Gastroesophageal sphincter (tissue), 4 donors: ENCODE data around the gene KCNIP3. TPM values are rescaled to one million over a fixed set of nuclear protein-coding genes. Genes with fewer than 3 reads are reported as not detected.

Source experiments
- ATAC-seq: fragments of 150-250 bp; one replicate; pipeline ENCODE4 v1.9.1; 2016; ENCODE audit warnings: mild to moderate bottlenecking, moderate library complexity
- H3K27ac ChIP-seq, 4 donors: fragments of 200-600 bp; sonication (generic) in 3 of 4; 1 replicate in 3 of 4; 2 replicates in 1 of 4; pipeline ENCODE4 v1.5.1; 2016 to 2019
- H3K27me3 ChIP-seq: fragments of 200-600 bp; sonication (generic); one replicate; pipeline ENCODE4 v1.5.1; 2019
- H3K36me3 ChIP-seq, 2 donors: fragments of 200-600 bp; sonication (generic); one replicate each; pipeline ENCODE4 v1.5.1; 2019; ENCODE audit warnings: control low read depth in 1 of 2
- H3K4me1 ChIP-seq, 3 donors: fragments of 200-600 bp; sonication (generic); 1 replicate in 2 of 3; 2 replicates in 1 of 3; pipeline ENCODE4 v1.5.1; 2016 to 2019; ENCODE audit warnings: control low read depth in 2 of 3
- H3K4me3 ChIP-seq, 2 donors: fragments of 200-600 bp; sonication (generic); one replicate each; pipeline ENCODE4 v1.5.1; 2019; ENCODE audit warnings: mild to moderate bottlenecking in 1 of 2, moderate library complexity in 1 of 2
- H3K9me3 ChIP-seq, 3 donors: fragments of 200-600 bp; sonication (generic); one replicate each; pipeline ENCODE4 v1.5.1; 2017 to 2019; ENCODE audit warnings: control low read depth in 2 of 3
- EP300 ChIP-seq: sonication (generic); formaldehyde crosslinking; IDR thresholded peaks from one replicate; pipeline ENCODE4 v1.6.1; 2017; ENCODE audit warnings: antibody characterized with exemption, mild to moderate bottlenecking
- POLR2A ChIP-seq, 2 donors: fragments of 450-650 bp; IDR thresholded peaks; one replicate each; pipeline ENCODE4 v1.6.1; 2017; ENCODE audit warnings: antibody characterized with exemption in 2 of 2, mild to moderate bottlenecking in 2 of 2, moderate library complexity in 1 of 2
- POLR2AphosphoS5 ChIP-seq: sonication (generic); formaldehyde crosslinking; IDR thresholded peaks from one replicate; pipeline ENCODE4 v1.6.1; 2017; ENCODE audit warnings: antibody characterized with exemption
- WGBS, 2 donors: methylation state at CpG; one replicate each; pipeline ENCODE4 v1.1.5; 2018; ENCODE audit warnings: low coverage in 1 of 2; 5-methylcytosine and 5-hydroxymethylcytosine counted together
- total RNA-seq, 4 donors: library from RNA; depleted of rRNA; stranded (reverse); fragments of >200 nt; gene quantifications; one replicate each; pipeline ENCODE4 v1.1.0, GENCODE V29; 2016
- TF ChIP-seq, protein P1 (sequence below), 4 experiments: fragments of 200-600 bp in 2 of 4; fragments of 450-650 bp in 2 of 4; sonication (generic) in 1 of 4; IDR thresholded peaks; one replicate each; pipeline ENCODE4 v1.5.1; 2017 to 2019; ENCODE audit warnings: antibody characterized with exemption in 4 of 4, mild to moderate bottlenecking in 2 of 4, moderate library complexity in 2 of 4

The KCNIP3 gene
- total RNA-seq, 4 donors from 2014 or later: 14.4 to 41.4 (median 20.0) TPM

DNA sequence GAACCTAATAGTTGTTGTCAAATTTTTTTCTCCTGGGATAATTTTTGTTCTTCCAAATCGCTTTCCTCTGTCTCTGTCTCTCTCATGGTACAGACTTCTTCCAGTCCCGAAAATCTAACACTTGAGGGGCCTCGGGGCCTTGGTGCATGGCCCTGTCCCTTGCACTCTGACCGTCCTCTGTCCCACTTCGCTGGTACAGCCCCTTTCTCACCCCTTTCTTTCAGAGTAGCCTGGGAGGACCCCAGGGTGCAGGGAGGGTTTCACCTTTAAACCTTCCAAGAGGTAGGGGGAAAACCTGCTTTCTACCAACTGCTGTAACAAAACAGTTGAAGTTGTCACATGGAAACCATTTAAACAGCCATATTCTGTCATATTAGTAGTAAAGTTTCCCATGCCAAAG, 83.1 kb downstream of the KCNIP3 start:
- 86 to 90% methylated on average over 4 to 5 of the region's 5 CpGs for WGBS, 2 donors
- no peaks in the 10 kb centered on the region for H3K9me3 ChIP-seq
- H3K27ac ChIP-seq: no peak overlapping the region
- no peak overlapping the region for H3K4me3 ChIP-seq
- H3K4me1 ChIP-seq: peaks cover 0 to 12% (median 10%) of the 10 kb centered on the region in 3 donors
- no peaks in the 10 kb centered on the region for H3K27me3 ChIP-seq
- H3K36me3 ChIP-seq: peaks cover 0 to 60% of the 10 kb centered on the region in 2 donors
- TF ChIP-seq, protein P1, sequence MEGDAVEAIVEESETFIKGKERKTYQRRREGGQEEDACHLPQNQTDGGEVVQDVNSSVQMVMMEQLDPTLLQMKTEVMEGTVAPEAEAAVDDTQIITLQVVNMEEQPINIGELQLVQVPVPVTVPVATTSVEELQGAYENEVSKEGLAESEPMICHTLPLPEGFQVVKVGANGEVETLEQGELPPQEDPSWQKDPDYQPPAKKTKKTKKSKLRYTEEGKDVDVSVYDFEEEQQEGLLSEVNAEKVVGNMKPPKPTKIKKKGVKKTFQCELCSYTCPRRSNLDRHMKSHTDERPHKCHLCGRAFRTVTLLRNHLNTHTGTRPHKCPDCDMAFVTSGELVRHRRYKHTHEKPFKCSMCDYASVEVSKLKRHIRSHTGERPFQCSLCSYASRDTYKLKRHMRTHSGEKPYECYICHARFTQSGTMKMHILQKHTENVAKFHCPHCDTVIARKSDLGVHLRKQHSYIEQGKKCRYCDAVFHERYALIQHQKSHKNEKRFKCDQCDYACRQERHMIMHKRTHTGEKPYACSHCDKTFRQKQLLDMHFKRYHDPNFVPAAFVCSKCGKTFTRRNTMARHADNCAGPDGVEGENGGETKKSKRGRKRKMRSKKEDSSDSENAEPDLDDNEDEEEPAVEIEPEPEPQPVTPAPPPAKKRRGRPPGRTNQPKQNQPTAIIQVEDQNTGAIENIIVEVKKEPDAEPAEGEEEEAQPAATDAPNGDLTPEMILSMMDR (IDR thresholded peaks at IDR 0.05): no peak
- TF ChIP-seq POLR2AphosphoS5: no peak
- no peak for TF ChIP-seq POLR2A (IDR thresholded peaks at IDR 0.05)
- TF ChIP-seq EP300: no peak
- ATAC-seq: no peak

GRCh38 chr2:95380731-95381130, 83.6 kb downstream of the KCNIP3 start:
- WGBS, 2 donors: 91 to 97% methylated on average over 3 to 4 of the region's 5 CpGs
- Histone ChIP-seq H3K4me1 (peaks cover 0 to 16% (median 14%) of the 10 kb centered on the region in 3 donors), H3K27ac (no peak overlapping the region), H3K4me3 (no peak overlapping the region), H3K27me3 (no peaks in the 10 kb centered on the region), H3K9me3 (no peaks in the 10 kb centered on the region), H3K36me3 (peaks cover 0 to 55% of the 10 kb centered on the region in 2 donors)
- TF ChIP-seq EP300 (no peak), POLR2AphosphoS5 (no peak), POLR2A (IDR thresholded peaks at IDR 0.05) (no peak)
- TF ChIP-seq, protein P1 (IDR thresholded peaks at IDR 0.05): no peak
- ATAC-seq: no peak

DNA sequence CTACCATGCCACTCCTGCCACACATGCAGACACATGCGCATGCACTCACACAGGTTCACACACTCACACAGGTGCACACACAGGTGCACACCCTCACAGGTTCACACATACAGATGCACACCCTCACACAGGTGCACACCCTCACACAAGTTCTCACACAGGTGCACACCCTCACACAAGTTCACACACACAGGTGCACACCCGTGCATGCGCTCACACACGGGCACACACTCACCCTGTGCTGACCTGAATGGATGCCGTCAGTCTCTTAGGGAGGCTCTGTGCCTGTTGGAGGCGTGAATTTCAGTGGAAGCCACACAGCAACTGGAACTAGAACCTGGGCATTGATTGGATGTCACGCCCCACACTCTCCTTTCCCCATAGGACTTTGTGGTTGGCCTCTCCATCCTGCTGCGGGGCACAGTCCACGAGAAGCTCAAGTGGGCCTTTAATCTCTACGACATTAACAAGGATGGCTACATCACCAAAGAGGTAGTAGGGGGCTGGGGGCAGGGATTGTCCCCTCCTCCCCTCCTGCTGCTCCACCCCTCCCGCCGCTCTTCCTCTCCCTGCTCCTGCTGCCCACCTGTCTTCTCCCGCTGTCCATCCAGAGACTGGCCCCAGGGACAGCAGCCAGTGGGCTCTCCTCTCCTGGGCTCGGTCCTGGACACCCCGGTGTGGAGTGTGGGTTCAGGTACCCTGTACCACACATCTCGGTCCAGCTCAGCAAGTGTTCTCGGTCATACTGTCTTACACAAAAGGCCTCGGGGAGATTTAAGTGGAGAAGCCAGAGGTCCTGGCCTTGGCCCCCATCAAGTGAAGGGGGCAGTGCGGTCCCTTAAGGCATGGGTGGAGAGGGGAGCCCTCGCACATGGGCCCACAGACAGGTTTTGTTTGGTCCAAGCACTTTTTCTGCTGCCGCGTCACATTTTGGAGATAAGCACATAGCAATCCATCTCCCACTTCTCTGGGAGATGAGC, 84.4 kb downstream of the KCNIP3 start:
- peaks cover 0 to 17% (median 14%) of the 10 kb centered on the region in 3 donors for H3K4me1 ChIP-seq
- 84 to 96% methylated on average over 5 to 6 of the region's 22 CpGs for WGBS, 2 donors
- H3K27ac ChIP-seq: no peak overlapping the region
- no peaks in the 10 kb centered on the region for H3K9me3 ChIP-seq
- TF ChIP-seq POLR2A (IDR thresholded peaks at IDR 0.05) (no peak), EP300 (no peak), POLR2AphosphoS5 (no peak)
- TF ChIP-seq, protein P1 (IDR thresholded peaks at IDR 0.05): no peak
- ATAC-seq: no peak
- H3K4me3 ChIP-seq: no peak overlapping the region
- no peaks in the 10 kb centered on the region for H3K27me3 ChIP-seq
- H3K36me3 ChIP-seq: peaks cover 0 to 47% of the 10 kb centered on the region in 2 donors

DNA sequence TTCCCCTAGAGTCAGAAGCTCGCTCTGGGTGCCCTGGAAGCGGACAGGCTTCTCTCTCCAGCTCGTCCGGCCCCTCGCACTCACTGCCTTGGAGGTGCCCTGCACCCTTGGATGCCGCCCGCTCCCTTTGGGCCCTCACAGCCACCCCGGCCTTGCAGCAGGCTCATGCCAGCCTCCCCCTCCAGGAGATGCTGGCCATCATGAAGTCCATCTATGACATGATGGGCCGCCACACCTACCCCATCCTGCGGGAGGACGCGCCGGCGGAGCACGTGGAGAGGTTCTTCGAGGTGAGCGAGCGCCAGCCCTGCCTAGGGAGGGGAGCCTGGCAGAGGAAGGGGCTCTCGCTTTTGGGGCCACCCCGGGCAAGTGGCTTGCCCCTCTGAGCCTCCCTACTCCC, 85.0 kb downstream of the KCNIP3 start:
- Histone ChIP-seq H3K4me3 (no peak overlapping the region), H3K27ac (no peak overlapping the region), H3K27me3 (no peaks in the 10 kb centered on the region), H3K9me3 (no peaks in the 10 kb centered on the region), H3K4me1 (peaks cover 0 to 17% (median 14%) of the 10 kb centered on the region in 3 donors), H3K36me3 (peaks cover 0 to 40% of the 10 kb centered on the region in 2 donors)
- TF ChIP-seq, protein P1 (IDR thresholded peaks at IDR 0.05): no peak
- no peak for TF ChIP-seq POLR2AphosphoS5
- no peak for TF ChIP-seq EP300
- TF ChIP-seq POLR2A (IDR thresholded peaks at IDR 0.05): no peak
- no peak for ATAC-seq
- WGBS, 2 donors: 96% methylated on average over 4 of the region's 20 CpGs; no CpG with 5 or more reads in 1 of the 2 donors
